PFSK-1 (cell line): Measurements from ENCODE around the gene DNAJC6.

Source experiments
- FOXP2 ChIP-seq: optimal IDR thresholded peaks from 2 replicates; pipeline ENCODE3; 2011; ENCODE audit warnings: borderline replicate concordance, control low read depth, inconsistent platforms; ENCODE audit not compliant: insufficient read depth; ENCODE audit errors: extremely low read length, extremely low read depth
- POLR2AphosphoS5 ChIP-seq: IDR thresholded peaks from 2 replicates; pipeline ENCODE4 v1.6.1; 2012; ENCODE audit warnings: low read depth, mild to moderate bottlenecking, control low read depth, low read length, moderate library complexity
- REST ChIP-seq, 2 experiments: IDR thresholded peaks; 2 replicates each; pipeline versions ENCODE4 v1.6.1 to v1.8.0; 2011 to 2012; ENCODE audit warnings: low read depth in 2 of 2, low read length in 2 of 2, control low read depth in 1 of 2, inconsistent platforms in 1 of 2, mild to moderate bottlenecking in 1 of 2, moderate library complexity in 1 of 2; ENCODE audit not compliant: insufficient read depth in 1 of 2
- SIN3A ChIP-seq: IDR thresholded peaks from 2 replicates; pipeline ENCODE4 v1.6.1; 2012; ENCODE audit warnings: mild to moderate bottlenecking, low read length, moderate library complexity, borderline replicate concordance; ENCODE audit not compliant: insufficient read depth
- TAF1 ChIP-seq: IDR thresholded peaks from 2 replicates; pipeline ENCODE4 v1.6.1; 2012; ENCODE audit warnings: low read length, control low read depth, borderline replicate concordance; ENCODE audit not compliant: insufficient read depth

DNAJC6 gene

GRCh38 chr1:65393928-65394327, 84.6 kb downstream of the DNAJC6 start:
- TF ChIP-seq FOXP2: no peak
- TF ChIP-seq TAF1: no peak
- TF ChIP-seq REST (IDR thresholded peaks at IDR 0.05; ENCODE audit: insufficient read depth in 1 of 2, low read depth in 2 of 2, low read length in 2 of 2): no peak
- TF ChIP-seq POLR2AphosphoS5: no peak
- no peak for TF ChIP-seq SIN3A

- TF ChIP-seq POLR2AphosphoS5: no peak
- TF ChIP-seq TAF1: no peak
- TF ChIP-seq SIN3A: no peak
- TF ChIP-seq FOXP2: no peak
- no peak for TF ChIP-seq REST (IDR thresholded peaks at IDR 0.05; ENCODE audit: insufficient read depth in 1 of 2, low read depth in 2 of 2, low read length in 2 of 2)
Observed at GRCh38 chr1:65395887-65396612, 86.7 kb downstream of the DNAJC6 start.

- TF ChIP-seq REST (IDR thresholded peaks at IDR 0.05; ENCODE audit: insufficient read depth in 1 of 2, low read depth in 2 of 2, low read length in 2 of 2) (no peak), TAF1 (no peak), POLR2AphosphoS5 (no peak), SIN3A (no peak)
Observed at GRCh38 chr1:65398083-65398482, 88.7 kb downstream of the DNAJC6 start.

GRCh38 chr1:65399003-65399402, 89.7 kb downstream of the DNAJC6 start:
- no peak for TF ChIP-seq POLR2AphosphoS5
- TF ChIP-seq REST (IDR thresholded peaks at IDR 0.05; ENCODE audit: insufficient read depth in 1 of 2, low read depth in 2 of 2, low read length in 2 of 2): no peak

GRCh38 chr1:65401612-65402011, 92.3 kb downstream of the DNAJC6 start:
- TF ChIP-seq TAF1: no peak
- no peak for TF ChIP-seq SIN3A
- no peak for TF ChIP-seq REST (IDR thresholded peaks at IDR 0.05; ENCODE audit: insufficient read depth in 1 of 2, low read depth in 2 of 2, low read length in 2 of 2)
- no peak for TF ChIP-seq POLR2AphosphoS5
- no peak for TF ChIP-seq FOXP2
